Femur (tissue), 1 donor: ENCODE results near the gene PPP6R2.
"Not testable (repeated sequence)": the region's sequence is repeated elsewhere in the genome, so short reads cannot be mapped to it uniquely, and the experiment has no call there.

ENCODE experiments used
- DNase-seq: peaks from one replicate; pipeline ENCODE4 v3.0.0-alpha.2; 2017

The PPP6R2 gene

DNA sequence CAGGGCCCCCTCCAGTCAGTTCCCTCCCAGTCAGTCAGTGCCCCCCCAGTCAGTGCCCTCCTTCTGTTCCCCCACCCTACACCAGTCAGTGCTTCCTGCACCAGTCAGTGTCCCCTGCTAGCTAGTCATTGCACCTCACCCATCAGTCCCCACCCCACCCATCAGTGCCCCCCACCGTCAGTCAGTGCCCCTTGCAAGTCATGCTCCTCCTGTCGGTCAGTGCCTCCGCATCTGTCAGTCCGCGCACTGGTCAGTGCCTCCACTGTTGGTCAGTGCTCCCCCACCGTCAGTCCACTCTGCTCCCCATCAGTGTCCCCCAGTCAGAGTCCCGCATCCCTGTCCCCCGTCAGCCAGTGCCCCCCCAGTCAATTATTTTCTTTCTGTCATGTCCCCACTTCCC, 3.3 kb downstream of the PPP6R2 start:
- DNase-seq = no peak

DNA sequence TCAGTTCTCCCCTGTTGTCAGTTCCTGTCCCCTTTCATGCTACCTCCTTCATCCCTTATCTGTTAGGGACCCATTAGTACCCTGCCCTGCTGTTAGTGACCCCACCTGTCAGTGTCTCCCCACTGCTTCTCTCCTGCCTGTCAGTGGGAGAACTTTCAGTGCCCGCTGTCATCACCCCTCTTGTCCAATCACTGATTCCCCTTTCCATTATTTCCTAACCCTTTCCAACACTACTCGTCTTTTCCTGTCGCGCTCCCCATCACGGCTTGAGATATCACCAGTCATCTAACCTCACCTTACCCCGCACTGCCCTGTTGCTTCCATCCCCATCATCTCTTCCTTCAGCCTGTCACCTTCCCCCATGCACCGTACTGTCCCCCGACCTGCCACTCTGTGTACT, 4.0 kb downstream of the PPP6R2 start:
- DNase-seq = no peak

DNA sequence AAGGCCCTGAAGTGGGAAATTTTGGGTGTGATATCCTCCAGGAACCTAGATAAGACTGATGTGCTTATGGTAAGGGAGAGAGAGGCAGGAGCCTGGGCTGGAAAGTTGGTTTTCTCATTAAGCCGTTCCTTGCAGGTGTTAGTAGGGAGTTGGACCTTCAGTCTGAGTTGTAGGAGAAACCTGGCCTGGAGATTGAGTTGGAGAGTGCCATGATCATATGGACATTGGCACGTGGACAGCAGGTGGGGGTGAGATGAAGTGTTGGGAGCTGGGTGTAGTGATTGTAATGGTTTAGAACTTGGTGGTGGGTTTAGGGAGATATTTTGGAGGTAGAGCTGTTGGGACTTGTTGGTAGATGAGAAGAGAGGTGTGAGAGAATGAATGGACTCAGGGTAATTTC, 4.9 kb downstream of the PPP6R2 start:
- DNase-seq = no peak

DNA sequence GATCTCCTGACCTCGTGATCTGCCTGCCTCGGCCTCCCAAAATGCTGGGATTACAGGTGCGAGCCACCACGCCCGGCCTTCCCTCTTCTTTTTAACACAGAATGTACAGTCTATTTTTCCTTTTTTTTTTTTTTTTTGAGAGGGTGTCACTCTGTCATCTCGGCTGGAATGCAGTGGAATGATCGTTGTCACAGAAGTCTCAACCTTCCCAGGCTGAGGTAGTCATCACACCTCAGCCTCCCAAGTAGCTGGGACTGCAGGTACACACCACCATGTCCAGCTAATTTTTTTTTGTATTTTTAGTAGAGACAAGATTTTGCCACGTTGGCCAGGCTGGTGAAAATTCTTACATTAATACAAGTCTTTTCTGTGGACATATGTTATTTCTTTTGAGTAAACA, 13.1 kb downstream of the PPP6R2 start:
- DNase-seq = no peak

DNA sequence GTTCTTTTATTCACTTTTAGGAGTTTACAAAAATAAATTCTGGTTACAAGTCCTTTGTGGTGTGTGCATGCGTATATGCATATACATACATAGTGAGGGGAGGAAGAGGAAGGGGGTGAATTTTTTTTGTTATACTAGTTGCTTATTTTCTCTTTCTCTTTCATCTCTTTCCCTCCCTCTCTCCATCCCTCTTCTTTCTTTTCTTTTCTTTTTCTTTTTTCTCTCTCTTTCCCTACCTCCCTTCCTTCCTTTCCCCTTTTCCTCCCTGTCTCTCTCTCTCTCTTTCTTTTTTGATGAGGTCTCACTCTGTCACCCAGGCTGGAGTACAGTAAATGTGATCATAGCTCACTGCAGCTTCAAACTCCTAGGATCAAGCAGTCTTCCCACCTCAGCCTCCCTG, 14.1 kb downstream of the PPP6R2 start:
- no peak for DNase-seq

DNA sequence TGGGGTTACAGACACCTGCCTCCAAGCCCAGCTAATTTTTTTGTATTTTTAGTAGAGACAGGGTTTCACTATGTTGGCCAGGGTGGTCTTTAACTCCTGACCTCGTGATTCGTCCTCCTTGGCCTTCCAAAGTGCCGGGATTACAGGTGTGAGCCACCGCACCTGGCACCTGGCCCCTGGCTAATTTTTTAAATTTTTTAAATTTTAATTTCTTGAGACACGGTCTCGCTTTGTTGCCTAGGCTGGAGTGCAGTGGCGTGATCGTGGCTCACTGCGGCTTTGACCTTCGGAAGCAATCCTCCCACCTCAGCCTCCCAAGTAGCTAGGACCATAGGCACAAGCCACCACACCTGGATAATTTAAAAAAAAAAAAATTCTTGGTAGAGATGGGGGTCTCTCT, 14.6 kb downstream of the PPP6R2 start:
- no peak for DNase-seq

DNA sequence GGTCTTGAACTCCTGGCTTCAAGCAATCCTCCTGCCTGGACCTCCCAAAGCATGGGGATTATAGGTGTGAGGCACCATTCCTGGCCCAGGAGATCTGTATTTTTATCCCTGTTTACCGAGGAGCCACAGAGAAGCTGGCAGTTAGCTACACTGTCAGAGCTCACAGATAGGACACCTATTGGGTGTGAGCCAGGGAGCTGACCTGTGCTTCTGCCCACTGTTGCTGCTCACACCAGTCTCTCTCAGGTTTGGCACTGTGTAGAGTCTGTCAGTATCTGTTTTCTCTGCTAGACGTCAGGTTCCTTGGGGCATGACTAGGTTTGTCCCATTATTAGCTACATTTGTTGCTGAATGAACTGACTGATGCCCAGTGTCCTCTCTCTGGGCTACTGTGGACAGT, 17.5 kb downstream of the PPP6R2 start:
- DNase-seq = no peak

DNA sequence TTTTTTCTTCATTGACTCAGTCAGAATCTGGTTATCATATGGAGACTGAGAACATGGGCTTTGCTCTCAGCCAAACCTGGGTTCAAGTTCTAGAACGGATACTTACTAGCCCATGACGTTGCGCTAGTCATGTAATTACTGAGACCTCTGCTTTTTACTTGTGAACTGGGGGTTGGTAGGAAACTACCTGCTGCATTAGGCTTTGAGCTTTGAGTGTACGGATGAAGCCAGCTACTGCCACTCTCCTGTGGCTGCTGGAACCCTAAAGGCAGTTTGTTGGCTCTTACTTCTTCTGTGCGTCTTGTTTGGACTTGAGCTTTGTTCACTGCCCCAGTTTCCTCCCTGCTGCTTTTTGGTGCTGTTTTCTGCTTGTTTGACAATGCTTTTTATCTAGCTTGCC, 18.1 kb downstream of the PPP6R2 start:
- no peak for DNase-seq

DNA sequence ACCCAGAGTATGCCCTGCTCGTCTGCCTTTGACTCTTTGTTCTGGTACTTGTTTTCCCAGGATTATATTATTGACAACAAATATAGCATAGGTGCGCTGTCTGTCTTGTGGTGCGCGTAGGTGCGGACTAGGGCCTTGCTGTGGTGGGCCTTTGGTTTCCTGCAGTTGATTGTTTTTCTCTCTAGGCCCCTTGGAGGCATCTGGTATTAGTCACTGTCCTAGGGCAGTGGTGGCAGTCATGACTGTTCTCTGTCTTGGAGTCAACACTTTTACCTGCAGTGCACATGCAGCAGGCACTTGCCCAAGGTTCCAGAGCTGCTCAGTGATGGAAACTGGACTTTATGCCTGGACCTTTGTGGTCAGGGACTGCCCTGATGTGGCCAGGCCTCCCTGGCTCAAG, 18.6 kb downstream of the PPP6R2 start:
- no peak for DNase-seq

DNA sequence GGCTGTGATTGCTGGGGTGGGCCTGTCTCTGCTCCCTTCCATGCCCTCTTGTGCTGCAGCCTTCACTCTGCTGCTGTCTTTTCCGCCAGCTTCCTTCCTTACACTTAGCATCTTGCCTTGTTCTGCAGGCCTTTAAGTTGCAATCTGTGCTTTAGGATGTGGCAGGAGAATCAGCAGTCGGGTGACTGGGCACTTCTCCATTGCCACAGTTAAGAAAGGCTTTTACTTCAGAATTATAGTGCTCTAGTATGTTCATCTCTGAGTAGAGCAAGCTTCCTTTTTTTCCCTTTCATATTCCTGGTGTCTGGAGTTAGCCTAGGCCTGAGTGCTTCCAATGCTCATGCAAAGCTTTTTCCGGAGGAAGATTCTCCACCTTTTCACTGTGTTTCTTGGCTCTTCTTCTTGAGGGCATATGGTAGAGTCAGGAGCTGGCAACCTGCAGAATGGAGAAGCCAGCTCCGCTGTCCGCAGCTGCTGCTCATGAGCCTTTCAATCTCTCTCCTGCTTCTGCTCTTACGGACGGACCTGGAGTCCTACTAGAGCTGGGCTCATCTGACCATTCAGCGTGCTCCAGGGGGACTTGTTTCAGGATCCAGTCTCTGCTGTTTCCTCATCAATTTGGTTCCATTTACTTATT, 20.2 kb downstream of the PPP6R2 start:
- no peak for DNase-seq

DNA sequence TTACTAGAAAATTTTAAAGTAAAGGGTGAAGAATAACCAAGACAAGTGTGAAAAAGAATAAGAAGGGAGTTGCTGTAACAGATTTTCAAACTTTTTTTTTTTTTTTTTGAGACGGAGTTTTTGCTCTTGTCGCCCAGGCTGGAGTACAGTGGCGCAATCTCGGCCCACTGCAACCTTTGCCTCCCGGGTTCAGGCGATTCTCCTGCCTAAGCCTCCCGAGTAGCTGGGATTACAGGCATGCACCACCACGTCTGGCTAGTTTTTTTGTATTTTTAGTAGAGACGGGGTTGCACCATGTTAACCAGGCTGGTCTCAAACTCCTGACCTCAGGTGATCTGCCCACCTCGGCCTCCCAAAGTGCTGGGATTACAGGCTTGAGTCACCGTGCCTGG, 20.7 kb downstream of the PPP6R2 start:
- not testable (repeated sequence) for DNase-seq

DNA sequence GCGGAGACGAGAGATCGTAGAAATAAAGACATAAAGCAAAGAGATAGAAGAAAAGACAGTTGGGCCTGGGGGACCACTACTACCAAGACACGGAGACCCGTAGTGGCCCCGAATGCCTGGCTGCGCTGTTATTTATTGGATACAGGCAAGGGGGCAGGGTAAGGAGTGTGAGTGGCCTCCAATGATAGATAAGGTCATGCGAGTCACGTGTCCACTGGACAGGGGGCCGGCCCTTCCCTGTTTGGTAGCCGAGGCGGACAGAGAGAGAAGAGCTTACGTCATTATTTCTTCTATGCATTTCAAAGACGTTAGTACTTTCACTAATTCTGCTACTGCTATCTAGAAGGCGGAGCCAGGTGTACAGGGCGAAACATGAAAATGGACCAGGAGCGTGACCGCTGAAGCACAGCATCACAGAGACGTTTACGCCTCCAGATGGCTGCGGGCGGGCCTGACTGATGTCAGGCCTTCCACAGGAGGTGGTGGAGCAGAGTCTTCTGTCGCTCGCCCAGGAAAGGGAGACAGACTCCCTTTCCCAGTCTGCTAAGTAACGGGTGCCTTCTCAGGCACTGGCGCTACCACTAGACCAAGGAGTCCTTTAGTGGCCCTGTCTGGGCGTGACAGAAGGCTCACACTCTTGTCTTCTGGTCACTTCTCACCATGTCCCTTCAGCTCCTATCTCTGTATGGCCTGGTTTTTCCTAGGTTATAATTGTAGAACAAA, 24.8 kb downstream of the PPP6R2 start:
- no peak for DNase-seq

DNA sequence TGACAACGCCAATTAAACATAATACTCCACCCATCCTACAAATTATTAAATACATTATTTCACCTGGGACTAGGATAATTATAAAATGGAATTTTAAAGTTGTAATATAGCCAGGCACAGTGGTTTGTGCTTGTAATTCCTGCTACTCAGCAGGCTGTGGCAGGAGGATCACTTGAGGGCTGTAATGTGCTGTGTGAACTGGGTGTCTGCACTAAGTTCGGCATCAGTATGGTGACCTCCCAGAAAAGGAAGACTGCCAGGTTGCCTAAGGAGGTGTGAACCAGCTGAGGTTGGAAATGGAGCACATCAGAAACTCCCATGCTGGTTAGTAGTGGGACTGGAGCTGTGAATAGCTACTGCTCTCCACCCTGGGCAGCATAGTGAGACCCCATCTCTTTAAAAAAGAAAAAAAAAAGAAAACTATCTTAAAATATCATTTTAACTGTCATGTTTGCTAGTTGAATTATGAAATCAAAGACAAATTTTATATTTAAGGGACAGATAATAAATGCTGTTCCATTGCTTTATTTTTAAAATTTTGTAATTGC, 28.0 kb downstream of the PPP6R2 start:
- DNase-seq = no peak

DNA sequence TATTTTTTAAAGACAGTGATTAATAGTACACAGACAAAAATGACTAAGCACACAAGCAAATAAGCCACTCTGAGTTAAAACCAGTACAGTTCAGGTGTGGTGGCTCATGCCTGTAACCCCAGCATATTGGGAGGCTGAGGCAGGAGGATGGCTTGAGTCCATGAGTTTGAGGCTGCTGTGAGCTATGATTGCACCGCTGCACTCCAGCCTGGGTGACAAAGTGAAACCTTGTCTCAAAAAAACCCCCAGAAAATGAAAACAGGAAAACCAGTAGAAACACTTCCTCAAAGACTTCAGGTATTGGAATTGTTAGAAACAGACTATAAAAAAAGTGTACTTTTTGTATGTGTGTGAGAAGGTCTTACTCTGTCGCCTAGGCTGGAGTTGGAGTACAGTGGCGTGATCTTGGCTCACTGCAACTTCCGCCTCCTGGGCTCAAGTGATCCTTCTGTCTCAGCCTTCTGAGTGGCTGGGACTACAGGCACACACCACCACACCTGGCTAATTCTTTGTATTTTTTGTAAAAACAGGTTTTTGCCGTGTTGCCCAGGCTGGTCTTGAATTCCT, 33.0 kb downstream of the PPP6R2 start:
- no peak for DNase-seq

DNA sequence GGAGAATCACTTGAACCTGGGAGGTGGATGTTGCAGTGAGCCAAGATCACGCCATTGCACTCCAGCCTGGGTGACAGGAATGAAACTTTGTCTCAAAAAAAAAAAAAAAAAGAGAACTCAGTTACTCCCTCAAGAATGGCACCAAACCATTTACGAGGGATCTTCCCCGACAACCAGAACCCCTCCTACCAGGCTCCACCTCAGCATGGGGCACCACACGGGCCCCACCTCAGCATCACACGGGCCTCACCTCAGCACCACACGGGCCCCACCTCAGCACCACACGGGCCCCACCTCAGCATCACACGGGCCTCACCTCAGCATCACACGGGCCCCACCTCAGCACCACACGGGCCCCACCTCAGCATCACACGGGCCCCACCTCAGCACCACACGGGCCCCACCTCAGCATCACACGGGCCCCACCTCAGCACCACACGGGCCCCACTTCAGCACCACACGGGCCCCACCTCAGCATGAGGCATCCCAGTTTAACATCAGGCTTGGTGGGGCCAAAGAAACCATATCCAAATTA, 38.0 kb downstream of the PPP6R2 start:
- not testable (repeated sequence) for DNase-seq

DNA sequence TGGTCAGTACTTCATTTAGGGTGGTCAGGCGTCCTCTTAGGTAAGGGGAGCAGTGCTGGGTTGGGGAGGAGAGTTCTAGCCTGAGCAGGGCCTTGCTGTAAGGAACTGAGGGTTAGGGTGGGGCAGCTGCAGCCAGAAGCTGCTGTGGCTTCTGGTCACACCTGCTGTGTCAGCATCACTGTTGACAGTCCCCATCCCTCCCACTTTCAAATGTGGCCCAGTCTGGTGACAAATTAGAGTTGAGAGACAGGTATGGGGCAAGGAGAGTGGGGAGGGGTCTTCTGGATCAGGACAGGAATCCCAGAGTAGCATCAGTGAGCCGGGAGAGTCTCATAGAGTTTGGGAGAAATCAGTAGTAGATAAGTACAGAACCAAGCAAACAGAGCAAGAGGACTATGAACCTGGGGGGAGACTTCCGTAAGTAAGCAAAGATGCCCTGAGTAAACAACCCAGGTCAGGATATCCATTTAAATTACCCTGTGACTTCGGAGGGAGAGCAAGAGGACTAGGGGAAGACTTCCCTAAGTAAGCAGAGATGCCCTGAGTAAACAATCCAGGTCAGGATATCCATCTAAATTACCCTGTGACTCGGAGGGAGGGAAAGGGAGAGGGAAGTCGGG, 53.7 kb downstream of the PPP6R2 start:
- no peak for DNase-seq

DNA sequence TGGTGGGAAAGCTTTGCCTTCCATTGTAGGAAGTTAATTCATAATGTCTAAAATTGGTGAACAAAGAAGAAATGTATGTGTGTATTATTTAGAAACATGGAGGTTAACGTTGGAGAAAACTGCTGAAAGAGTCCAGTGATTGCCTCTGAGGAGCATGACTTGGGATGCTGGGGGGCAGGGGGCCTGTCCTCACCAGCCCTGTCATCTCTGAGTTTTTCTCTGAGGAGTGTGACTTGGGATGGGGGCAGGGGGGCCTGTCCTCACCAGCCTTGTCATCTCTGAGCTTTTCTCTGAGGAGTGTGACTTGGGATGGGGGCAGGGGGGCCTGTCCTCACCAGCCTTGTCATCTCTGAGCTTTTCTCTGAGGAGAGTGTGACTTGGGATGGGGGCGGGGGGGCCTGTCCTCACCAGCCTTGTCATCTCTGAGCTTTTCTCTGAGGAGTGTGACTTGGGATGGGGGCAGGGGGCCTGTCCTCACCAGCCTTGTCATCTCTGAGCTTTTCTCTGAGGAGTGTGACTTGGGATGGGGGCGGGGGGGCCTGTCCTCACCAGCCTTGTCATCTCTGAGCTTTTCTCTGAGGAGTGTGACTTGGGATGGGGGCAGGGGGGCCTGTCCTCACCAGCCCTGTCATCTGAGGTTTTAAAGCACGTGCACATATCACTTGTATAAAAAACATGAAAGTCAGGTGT, 54.4 kb downstream of the PPP6R2 start:
- not testable (repeated sequence) for DNase-seq

DNA sequence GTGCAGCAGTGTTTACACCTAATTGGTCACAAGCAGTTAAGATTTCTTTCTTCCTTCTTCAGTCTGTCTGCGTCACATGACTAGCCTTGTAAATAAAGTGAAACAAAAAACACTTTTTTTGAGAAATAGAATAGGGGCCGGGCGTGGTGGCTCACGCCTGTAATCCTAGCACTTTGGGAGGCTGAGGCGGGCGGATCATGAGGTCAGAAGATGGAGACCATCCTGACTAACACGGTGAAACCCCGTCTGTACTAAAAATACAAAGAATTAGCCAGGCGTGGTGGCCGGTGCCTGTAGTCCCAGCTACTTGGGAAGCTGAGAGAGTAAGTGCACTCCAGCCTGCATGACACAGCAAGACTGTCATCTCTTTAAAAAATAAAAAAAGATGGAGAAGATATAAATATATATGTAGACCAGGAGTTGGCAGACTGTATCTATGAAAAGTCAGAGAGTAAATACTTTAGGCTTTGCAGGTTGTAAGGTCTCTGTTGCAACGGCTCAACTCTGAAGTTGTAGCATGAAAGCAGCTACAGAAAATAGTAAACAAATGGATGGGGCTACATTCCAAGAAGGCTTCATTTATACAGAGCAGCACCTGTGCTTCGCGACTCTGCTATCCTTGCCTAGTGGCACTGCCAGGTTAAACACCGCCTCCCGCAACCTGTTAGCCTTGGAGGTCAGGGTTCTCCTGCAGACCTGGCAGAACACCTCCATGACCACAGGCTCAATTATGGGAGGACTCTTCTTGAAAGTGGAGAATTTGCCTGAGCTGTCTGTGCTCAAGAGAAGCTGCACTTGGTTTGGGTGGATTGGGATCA, 55.9 kb downstream of the PPP6R2 start:
- DNase-seq = no peak

DNA sequence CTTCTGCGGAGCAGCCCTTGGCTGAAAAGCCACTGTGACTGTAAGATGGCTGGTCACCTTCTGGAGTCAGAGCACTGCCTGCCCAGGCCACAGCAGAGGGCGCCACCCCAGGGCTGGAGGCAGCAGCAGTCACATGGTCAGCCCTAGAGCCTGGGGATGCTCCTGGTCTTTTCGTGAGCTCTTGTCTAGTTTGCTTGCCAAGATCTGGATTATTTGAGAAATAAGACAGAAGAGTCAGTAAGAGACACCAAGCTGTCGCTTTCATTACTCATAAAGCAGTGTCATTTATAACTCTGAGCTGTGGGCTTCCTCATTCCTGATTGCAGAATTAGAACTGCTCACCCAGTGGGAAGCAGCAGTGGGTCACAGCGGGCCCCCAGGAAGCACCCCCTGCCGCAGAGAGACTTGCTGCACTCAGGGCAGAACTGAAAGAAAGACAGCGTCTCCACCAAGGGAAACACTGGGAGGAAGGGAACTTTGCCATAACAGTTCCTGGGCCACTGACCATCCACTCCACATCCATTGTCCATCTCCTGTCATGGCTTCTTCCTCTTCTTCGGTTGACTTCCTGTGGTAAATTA, 56.7 kb downstream of the PPP6R2 start:
- DNase-seq = peak; percentile 38

DNA sequence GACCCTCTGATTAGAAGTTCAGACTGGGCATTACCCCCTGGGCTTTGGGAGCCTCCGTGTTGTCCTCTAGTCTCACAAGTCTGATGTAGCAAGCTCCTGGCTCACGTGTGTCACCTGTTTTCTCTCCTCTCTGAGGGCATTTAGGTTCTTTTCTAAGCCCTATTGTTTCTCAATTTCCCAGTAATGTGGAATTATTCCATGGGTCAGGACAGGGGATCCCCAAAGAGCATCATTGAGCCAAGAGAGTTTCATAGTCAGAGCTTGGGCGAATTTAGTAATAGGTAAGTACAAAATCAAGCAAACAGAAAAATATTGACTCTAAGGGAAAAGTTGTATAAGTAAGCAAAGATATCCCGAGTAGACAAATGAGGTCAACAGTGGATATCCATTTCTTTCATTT, 57.3 kb downstream of the PPP6R2 start:
- no peak for DNase-seq

DNA sequence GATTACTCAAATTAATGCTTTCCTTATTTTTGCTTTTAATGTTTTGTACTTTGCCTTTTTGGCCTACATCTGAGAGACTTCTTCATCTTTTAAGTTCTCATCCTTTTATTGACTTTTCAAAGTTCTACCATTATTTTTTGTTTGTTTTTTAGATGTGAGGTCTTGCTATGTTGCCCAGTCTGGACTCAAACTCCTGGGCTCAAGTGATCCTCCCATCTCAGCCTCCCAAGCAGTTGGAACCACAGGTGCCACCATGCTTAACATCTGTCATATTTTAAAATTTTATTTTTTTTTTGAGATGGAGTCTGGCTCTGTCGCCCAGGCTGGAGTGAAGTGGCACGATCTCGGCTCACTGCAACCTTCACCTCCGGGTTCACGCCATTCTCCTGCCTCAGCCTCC, 57.8 kb downstream of the PPP6R2 start:
- DNase-seq = no peak

DNA sequence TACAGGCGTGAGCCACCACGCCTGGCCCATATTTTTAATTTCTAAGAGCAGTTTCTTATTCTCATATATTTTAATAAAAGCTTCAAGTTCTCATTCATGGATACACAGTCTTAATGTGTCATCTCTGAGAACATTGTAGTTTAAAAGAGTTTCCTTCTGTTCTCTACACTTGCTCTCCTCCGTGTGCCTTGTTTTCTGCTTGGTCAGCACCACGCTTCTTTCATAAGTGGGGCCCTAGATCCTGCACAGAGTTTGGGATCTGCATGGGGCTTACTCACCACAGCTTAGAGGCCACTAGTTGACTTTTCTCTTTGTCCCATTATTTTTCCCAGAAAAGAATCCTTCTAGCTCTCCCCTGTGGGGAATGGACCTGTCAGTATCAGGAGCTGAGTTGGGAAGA, 58.8 kb downstream of the PPP6R2 start:
- no peak for DNase-seq
